Kidney epithelial cell (primary cell): ENCODE data around the gene UBN1. TPM values are rescaled to one million over a fixed set of nuclear protein-coding genes. Genes with fewer than 3 reads are reported as not detected.

Experiments used
- DNase-seq: peaks from one replicate; pipeline ENCODE4 v3.0.0-alpha.2; 2010; ENCODE audit warnings: low read depth
- H3K27me3 ChIP-seq: 2 replicates; pipeline ENCODE4 v1.6.0; 2011; ENCODE audit warnings: low read length; ENCODE audit not compliant: control insufficient read depth, insufficient read depth
- H3K36me3 ChIP-seq: 2 replicates; pipeline ENCODE4 v1.5.1; 2011; ENCODE audit warnings: low read length; ENCODE audit not compliant: control insufficient read depth, insufficient read depth
- H3K4me3 ChIP-seq: 2 replicates; pipeline ENCODE4 v1.5.1; 2011; ENCODE audit warnings: low read depth, mild to moderate bottlenecking, control low read depth, low read length
- total RNA-seq: library from RNA; depleted of rRNA; stranded (reverse); fragments of >200 nt; gene quantifications from 2 replicates; pipeline ENCODE4 v1.2.3, GENCODE V29; 2015
- TF ChIP-seq, protein P1 (sequence below): IDR thresholded peaks from 2 replicates; pipeline ENCODE4 v1.5.1; 2011; ENCODE audit warnings: mild to moderate bottlenecking, moderate library complexity, low read length, control low read depth, inconsistent platforms; ENCODE audit not compliant: insufficient read depth, poor library complexity, severe bottlenecking

UBN1 gene
- total RNA-seq, 1 donor from 2014 or later: 33.3 TPM

DNA sequence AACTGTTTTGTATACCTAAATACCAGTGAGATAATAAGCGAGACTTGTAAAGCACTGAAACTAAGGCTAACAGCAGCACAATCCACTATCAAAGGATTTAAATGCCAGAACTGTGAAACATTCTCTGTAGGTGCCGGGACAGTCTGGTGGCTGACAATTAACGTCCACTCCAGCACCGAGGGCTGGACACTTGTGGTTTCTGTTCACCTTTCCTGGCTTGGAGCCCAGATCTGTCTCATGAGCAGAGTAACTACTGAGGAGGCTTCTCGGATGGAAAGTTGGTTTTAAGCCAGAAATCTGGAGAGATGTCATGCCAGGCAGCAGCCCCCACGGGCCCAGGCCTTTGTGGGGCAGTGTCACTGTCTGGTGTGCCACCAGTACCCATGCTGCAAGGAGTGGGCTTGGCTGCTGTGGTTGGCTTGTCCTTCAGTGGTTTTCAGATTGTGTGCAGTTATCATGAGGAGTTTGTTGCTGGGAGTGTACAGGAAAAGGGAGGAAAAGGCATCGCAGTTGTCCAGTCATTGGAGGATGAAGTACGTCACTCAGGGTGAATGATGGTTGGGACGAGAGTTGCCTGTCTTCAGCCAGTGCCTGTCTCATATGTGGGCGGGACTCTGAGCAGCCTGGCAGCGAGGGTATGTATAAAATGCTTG, 35.5 kb downstream of the UBN1 start:
- peak; percentile 80 for DNase-seq
- TF ChIP-seq, protein P1, sequence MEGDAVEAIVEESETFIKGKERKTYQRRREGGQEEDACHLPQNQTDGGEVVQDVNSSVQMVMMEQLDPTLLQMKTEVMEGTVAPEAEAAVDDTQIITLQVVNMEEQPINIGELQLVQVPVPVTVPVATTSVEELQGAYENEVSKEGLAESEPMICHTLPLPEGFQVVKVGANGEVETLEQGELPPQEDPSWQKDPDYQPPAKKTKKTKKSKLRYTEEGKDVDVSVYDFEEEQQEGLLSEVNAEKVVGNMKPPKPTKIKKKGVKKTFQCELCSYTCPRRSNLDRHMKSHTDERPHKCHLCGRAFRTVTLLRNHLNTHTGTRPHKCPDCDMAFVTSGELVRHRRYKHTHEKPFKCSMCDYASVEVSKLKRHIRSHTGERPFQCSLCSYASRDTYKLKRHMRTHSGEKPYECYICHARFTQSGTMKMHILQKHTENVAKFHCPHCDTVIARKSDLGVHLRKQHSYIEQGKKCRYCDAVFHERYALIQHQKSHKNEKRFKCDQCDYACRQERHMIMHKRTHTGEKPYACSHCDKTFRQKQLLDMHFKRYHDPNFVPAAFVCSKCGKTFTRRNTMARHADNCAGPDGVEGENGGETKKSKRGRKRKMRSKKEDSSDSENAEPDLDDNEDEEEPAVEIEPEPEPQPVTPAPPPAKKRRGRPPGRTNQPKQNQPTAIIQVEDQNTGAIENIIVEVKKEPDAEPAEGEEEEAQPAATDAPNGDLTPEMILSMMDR: no peak
- H3K27me3 ChIP-seq: no peaks in the 10 kb centered on the region
- peaks cover 11% of the 10 kb centered on the region for H3K36me3 ChIP-seq
- H3K4me3 ChIP-seq: no peak overlapping the region

DNA sequence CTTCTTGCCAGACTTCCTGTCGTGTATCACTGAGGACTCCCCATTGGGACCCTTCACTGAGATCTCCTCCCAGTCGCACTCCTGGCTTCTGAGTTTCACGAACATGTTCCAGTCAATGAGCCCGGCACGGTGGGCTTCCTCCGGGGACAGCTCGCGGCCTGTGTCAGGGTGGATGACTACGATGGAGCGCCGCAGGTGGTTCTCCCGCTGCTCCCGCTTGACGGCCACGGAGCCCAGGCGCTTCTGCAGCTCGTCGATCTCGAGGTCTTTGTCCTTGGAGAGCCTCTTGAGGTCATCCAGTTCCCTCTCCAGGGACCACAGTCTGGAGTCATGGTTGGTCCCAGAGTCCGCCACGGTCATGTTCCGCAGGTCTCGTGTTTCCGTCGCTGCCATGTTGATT, 36.2 kb downstream of the UBN1 start:
- Histone ChIP-seq H3K27me3 (no peaks in the 10 kb centered on the region), H3K36me3 (peaks cover 10% of the 10 kb centered on the region), H3K4me3 (no peak overlapping the region)
- DNase-seq: no peak
- TF ChIP-seq, protein P1: no peak

DNA sequence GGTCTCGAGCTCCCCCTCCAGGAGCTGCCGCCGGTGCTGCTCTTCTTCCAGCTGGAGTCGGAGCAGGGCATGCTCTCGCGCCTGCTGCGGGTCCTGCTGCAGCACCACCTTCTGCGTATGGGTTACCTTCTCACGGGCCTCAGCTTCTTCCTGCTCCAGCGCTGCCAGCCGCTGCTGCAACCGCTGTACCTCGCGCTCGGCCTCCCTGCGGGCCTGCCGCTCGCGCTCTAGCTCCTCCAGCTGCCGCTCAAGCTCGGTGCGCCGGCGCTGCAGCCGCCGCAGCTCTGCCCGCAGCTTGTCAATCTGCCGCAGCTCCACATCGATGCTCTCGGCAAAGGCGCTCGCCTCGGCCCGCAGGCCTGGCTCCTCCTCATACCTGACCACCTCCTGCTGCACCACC, 36.9 kb downstream of the UBN1 start:
- H3K36me3 ChIP-seq: peaks cover 10% of the 10 kb centered on the region
- no peaks in the 10 kb centered on the region for H3K27me3 ChIP-seq
- no peak for DNase-seq
- TF ChIP-seq, protein P1: no peak
- no peak overlapping the region for H3K4me3 ChIP-seq

DNA sequence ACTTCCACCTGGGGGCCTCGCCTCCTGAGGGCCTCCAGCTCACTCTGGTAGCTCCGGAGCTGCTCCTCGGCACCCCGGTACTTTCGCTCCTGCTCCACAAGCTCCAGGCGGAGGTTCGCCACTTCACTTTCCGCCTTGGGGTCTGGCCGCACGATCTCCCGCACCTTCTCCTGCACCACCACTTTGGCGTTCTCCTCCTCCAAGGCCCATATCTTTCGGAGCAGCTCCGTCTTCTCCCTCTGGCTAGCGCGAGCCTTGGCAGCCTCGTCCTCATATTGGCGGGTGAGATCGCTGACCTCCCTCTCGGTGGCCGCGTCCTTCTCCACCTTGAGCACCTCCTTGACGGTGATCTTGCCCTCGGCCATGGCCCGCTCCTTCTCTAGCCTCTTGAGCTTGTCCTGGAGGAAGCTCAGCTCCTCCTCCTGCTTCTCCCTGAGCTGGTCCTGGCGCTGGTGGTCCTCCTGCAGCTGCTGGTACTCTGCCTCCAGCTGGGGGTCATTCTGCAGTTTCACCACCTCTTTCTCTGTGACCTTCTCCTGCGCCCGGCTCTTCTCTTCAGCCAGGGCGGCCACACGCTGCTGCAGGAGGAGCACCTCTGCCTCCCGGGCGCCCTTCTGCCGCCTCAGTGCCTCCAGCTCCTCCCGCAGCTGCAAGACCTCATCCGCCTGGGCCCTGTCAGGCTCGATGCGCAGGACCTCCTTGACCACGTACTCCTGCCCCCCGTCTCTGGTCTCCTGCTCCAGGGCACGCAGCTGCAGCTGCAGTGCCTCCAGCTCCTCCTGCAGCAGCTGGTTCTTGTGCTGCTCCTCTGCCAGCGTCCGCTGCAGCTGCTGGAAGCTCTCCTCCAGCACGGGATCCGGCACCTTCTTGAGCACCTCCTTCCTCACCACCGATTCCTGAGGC, 37.9 kb downstream of the UBN1 start:
- H3K4me3 ChIP-seq: no peak overlapping the region
- H3K36me3 ChIP-seq: peaks cover 7% of the 10 kb centered on the region
- TF ChIP-seq, protein P1: no peak
- no peaks in the 10 kb centered on the region for H3K27me3 ChIP-seq
- DNase-seq: no peak

DNA sequence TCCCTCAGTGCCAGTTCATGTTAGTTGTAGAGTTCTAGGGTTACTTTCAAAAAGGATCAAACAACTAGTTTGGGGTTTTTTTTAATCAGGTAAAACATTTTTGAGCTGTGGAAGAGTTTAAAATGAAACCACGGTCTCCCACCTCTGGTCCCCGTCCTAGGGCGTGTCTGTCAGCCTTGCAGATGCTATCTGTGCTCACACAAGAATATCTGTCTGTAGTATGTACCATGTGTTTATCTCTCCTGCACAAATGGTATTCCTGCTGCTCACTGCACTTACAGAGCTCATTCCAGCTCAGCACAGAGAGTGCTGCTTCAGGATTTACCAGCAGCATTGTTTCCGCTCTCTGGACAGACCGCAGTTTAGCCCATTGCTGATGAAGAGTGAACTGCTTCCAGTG, 38.9 kb downstream of the UBN1 start:
- TF ChIP-seq, protein P1: no peak
- Histone ChIP-seq H3K4me3 (no peak overlapping the region), H3K36me3 (peaks cover 7% of the 10 kb centered on the region), H3K27me3 (no peaks in the 10 kb centered on the region)
- DNase-seq: no peak
